IMR-90 (cell line): ENCODE measurements around the gene SERPINI1. TPM values are rescaled to one million over a fixed set of nuclear protein-coding genes. Genes with fewer than 3 reads are reported as not detected.

ENCODE experiments used
- ATAC-seq: fragments of 200-7000 bp; cut with Tn5 transposase; 2 replicates; pipeline ENCODE4 v1.9.1; 2020; ENCODE audit warnings: low read depth, mild to moderate bottlenecking, moderate library complexity
- BruUV-seq: library from RNA; stranded (reverse); fragments of 400-500 nt; replicated peaks from 2 replicates; lab custom pipeline; 2021; lab: Mats Ljungman, UMichigan
- CTCF ChIA-PET: fragments of 300-600 bp; formaldehyde crosslinking; extraction: SDS; loops from one replicate; lab custom pipeline; 2021; ENCODE audit warnings: antibody characterized with exemption; lab: Yijun Ruan, JAX
- POLR2A ChIA-PET: fragments of 300-600 bp; sonication (Branson Sonifier 250); formaldehyde crosslinking; loops from one replicate; lab custom pipeline; 2022; ENCODE audit warnings: antibody characterized with exemption; ENCODE audit not compliant: unreplicated experiment; lab: Charles Lee
- DNase-seq: peaks from one replicate; pipeline ENCODE4 v3.0.0; 2013
- H2AFZ ChIP-seq: replicated peaks from 2 replicates; pipeline ENCODE3; 2013; ENCODE audit warnings: low read length, mild to moderate bottlenecking; ENCODE audit not compliant: poor library complexity
- H2AK5ac ChIP-seq: 2 replicates; pipeline ENCODE4 v1.6.1; 2013; ENCODE audit warnings: low read depth, low read length, inconsistent platforms
- H2AK9ac ChIP-seq: replicated peaks from 2 replicates; pipeline ENCODE3; 2013; ENCODE audit warnings: mild to moderate bottlenecking, low read depth, low read length, moderate library complexity; ENCODE audit not compliant: poor library complexity
- H2BK120ac ChIP-seq: 2 replicates; pipeline ENCODE4 v1.6.1; 2013; ENCODE audit warnings: low read depth, low read length, inconsistent platforms
- H2BK15ac ChIP-seq: 3 replicates; pipeline ENCODE4 v1.6.1; 2013; ENCODE audit warnings: low read depth, low read length, inconsistent platforms
- H2BK20ac ChIP-seq: 2 replicates; pipeline ENCODE4 v1.6.1; 2013; ENCODE audit warnings: low read depth, mild to moderate bottlenecking, inconsistent platforms, low read length, moderate library complexity
- H2BK5ac ChIP-seq: 2 replicates; pipeline ENCODE4 v1.6.1; 2013; ENCODE audit warnings: mild to moderate bottlenecking, low read depth, low read length, inconsistent platforms; ENCODE audit not compliant: poor library complexity, severe bottlenecking
- H3K14ac ChIP-seq: replicated peaks from 2 replicates; pipeline ENCODE4 v1.6.1; 2013; ENCODE audit warnings: low read depth, low read length, inconsistent platforms
- H3K18ac ChIP-seq: 2 replicates; pipeline ENCODE4 v1.6.1; 2013; ENCODE audit warnings: low read depth, low read length, control low read depth
- H3K23ac ChIP-seq: 2 replicates; pipeline ENCODE4 v1.6.1; 2013; ENCODE audit warnings: low read depth, low read length, inconsistent platforms
- H3K27ac ChIP-seq: 2 replicates; pipeline ENCODE4 v1.5.1; 2013; ENCODE audit warnings: mild to moderate bottlenecking, control low read depth, low read length; ENCODE audit not compliant: insufficient read depth
- H3K27me3 ChIP-seq: 2 replicates; pipeline ENCODE4 v1.6.1; 2013; ENCODE audit warnings: low read length; ENCODE audit not compliant: control insufficient read depth, insufficient read depth
- H3K36me3 ChIP-seq: 2 replicates; pipeline ENCODE4 v1.6.1; 2013; ENCODE audit warnings: low read length, mixed read lengths; ENCODE audit not compliant: control insufficient read depth, insufficient read depth
- H3K4ac ChIP-seq: 2 replicates; pipeline ENCODE4 v1.6.1; 2013; ENCODE audit warnings: low read depth, low read length, inconsistent platforms
- H3K4me1 ChIP-seq: 2 replicates; pipeline ENCODE4 v1.6.1; 2013; ENCODE audit warnings: low read length, mixed read lengths; ENCODE audit not compliant: control insufficient read depth, insufficient read depth
- H3K4me2 ChIP-seq: 2 replicates; pipeline ENCODE4 v1.6.1; 2013; ENCODE audit warnings: low read depth, mild to moderate bottlenecking, control low read depth, low read length, moderate library complexity
- H3K4me3 ChIP-seq: 2 replicates; pipeline ENCODE4 v1.5.1; 2013; ENCODE audit warnings: low read depth, mild to moderate bottlenecking, control low read depth, low read length, moderate library complexity; ENCODE audit not compliant: insufficient read depth
- H3K56ac ChIP-seq: 2 replicates; pipeline ENCODE4 v1.6.1; 2013; ENCODE audit warnings: low read length, inconsistent platforms; ENCODE audit not compliant: insufficient read depth; ENCODE audit errors: extremely low read depth
- H3K79me1 ChIP-seq, 2 experiments: 2 replicates each; pipeline ENCODE4 v1.6.1; 2013; ENCODE audit warnings: low read length in 2 of 2, inconsistent platforms in 1 of 2, low read depth in 1 of 2
- H3K9ac ChIP-seq: 2 replicates; pipeline ENCODE4 v1.6.1; 2013; ENCODE audit warnings: low read depth, low read length, control low read depth
- H3K9me1 ChIP-seq: 2 replicates; pipeline ENCODE4 v1.6.1; 2013; ENCODE audit warnings: low read length, inconsistent platforms; ENCODE audit not compliant: insufficient read depth
- H3K9me3 ChIP-seq: 2 replicates; pipeline ENCODE4 v1.6.1; 2013; ENCODE audit warnings: low read length; ENCODE audit not compliant: control insufficient read depth, insufficient read depth
- H4K20me1 ChIP-seq: 2 replicates; pipeline ENCODE4 v1.6.1; 2013; ENCODE audit warnings: low read length, inconsistent platforms; ENCODE audit not compliant: insufficient read depth
- H4K5ac ChIP-seq: 2 replicates; pipeline ENCODE4 v1.6.1; 2013; ENCODE audit warnings: mild to moderate bottlenecking, low read depth, low read length, control low read depth
- H4K8ac ChIP-seq, 2 experiments: 2 replicates each; pipeline ENCODE4 v1.6.1; 2013; ENCODE audit warnings: low read depth in 2 of 2, low read length in 2 of 2, control low read depth in 1 of 2, inconsistent platforms in 1 of 2
- H4K91ac ChIP-seq: 2 replicates; pipeline ENCODE4 v1.6.1; 2013; ENCODE audit warnings: low read depth, low read length, inconsistent platforms; ENCODE audit not compliant: insufficient read depth
- BHLHE40 ChIP-seq: fragments of 150-350 bp; IDR thresholded peaks from 2 replicates; pipeline ENCODE4 v1.6.1; 2016; ENCODE audit warnings: mild to moderate bottlenecking, low read depth, low read length
- CEBPB ChIP-seq: IDR thresholded peaks from 2 replicates; pipeline ENCODE4 v1.6.1; 2012; ENCODE audit warnings: low read depth, low read length, improper control_type of control experiment
- CHD1 ChIP-seq: IDR thresholded peaks from 2 replicates; pipeline ENCODE4 v1.6.1; 2012; ENCODE audit warnings: low read depth, low read length, improper control_type of control experiment
- CTCF ChIP-seq: conservative IDR thresholded peaks from 2 replicates; pipeline ENCODE4 v1.5.1; 2012; ENCODE audit warnings: mild to moderate bottlenecking, low read depth, low read length, improper control_type of control experiment
- FOS ChIP-seq: fragments of 150-350 bp; IDR thresholded peaks from 2 replicates; pipeline ENCODE4 v1.6.1; 2016; ENCODE audit warnings: low read depth, low read length
- MAFK ChIP-seq: IDR thresholded peaks from 2 replicates; pipeline ENCODE4 v1.6.1; 2012; ENCODE audit warnings: low read depth, low read length, improper control_type of control experiment
- MAZ ChIP-seq: IDR thresholded peaks from 2 replicates; pipeline ENCODE4 v1.6.1; 2012; ENCODE audit warnings: low read depth, mild to moderate bottlenecking, low read length, improper control_type of control experiment, moderate library complexity, borderline replicate concordance
- MXI1 ChIP-seq: IDR thresholded peaks from 2 replicates; pipeline ENCODE4 v1.6.1; 2012; ENCODE audit warnings: low read depth, mild to moderate bottlenecking, low read length, moderate library complexity, borderline replicate concordance
- NFE2L2 ChIP-seq: fragments of 150-350 bp; IDR thresholded peaks from 2 replicates; pipeline ENCODE4 v1.6.1; 2016; ENCODE audit warnings: low read depth, mild to moderate bottlenecking, low read length
- POLR2A ChIP-seq: IDR thresholded peaks from 2 replicates; pipeline ENCODE4 v1.6.1; 2012; ENCODE audit warnings: mild to moderate bottlenecking, low read depth, low read length
- RAD21 ChIP-seq: IDR thresholded peaks from 2 replicates; pipeline ENCODE4 v1.6.1; 2012; ENCODE audit warnings: low read length, improper control_type of control experiment
- RCOR1 ChIP-seq: IDR thresholded peaks from 2 replicates; pipeline ENCODE4 v1.6.1; 2012; ENCODE audit warnings: mild to moderate bottlenecking, low read length, improper control_type of control experiment; ENCODE audit not compliant: insufficient replicate concordance
- RFX5 ChIP-seq: IDR thresholded peaks from 2 replicates; pipeline ENCODE4 v1.8.0; 2012; ENCODE audit warnings: low read depth, mild to moderate bottlenecking, low read length, moderate library complexity
- SMC3 ChIP-seq: fragments of 150-350 bp; IDR thresholded peaks from 2 replicates; pipeline ENCODE4 v1.6.1; 2016; ENCODE audit warnings: low read depth, mild to moderate bottlenecking, antibody characterized with exemption, low read length, moderate library complexity
- WGBS, 2 experiments: methylation state at CpG; one replicate each; pipeline versions ENCODE4 v1.1.5 to v1.1.7; 2013; ENCODE audit warnings: missing lambda C conversion rate in 2 of 2; ENCODE audit not compliant: insufficient read length in 1 of 2; ENCODE audit errors: extremely low coverage in 2 of 2; 5-methylcytosine and 5-hydroxymethylcytosine counted together
- dilution Hi-C: fragments of 300-500 bp; cut with HindIII; formaldehyde crosslinking; loops from one replicate; pipeline ENCODE4 v1.14.3; 2018; ENCODE audit warnings: low sequenced_read_pairs; ENCODE audit not compliant: unreplicated experiment
- in situ Hi-C: fragments of 300-500 bp; cut with MboI; formaldehyde crosslinking; loops from 3 replicates; pipeline ENCODE4 v1.14.3; 2019; ENCODE audit warnings: low sequenced_read_pairs, inconsistent platforms, mixed read lengths
- intact Hi-C: fragments of 100-400 bp; cut with micrococcal nuclease; formaldehyde crosslinking; loops from 2 replicates; pipeline ENCODE4 v1.10.0; 2022
- polyA plus RNA-seq, 3 experiments: library from polyadenylated mRNA; depleted of rRNA; stranded (reverse); fragments of >200 nt; gene quantifications; 2 replicates each; pipeline ENCODE4 v1.2.3, GENCODE V29; 2012; ENCODE audit warnings: low replicate concordance in 1 of 3
- total RNA-seq: library from RNA; depleted of rRNA; stranded (reverse); fragments of >200 nt; gene quantifications from 2 replicates; pipeline ENCODE4 v1.2.3, GENCODE V29; 2012
- TF ChIP-seq, protein P1 (sequence below): fragments of 150-350 bp; IDR thresholded peaks from 2 replicates; pipeline ENCODE4 v1.6.1; 2016; ENCODE audit warnings: low read depth, mild to moderate bottlenecking, low read length, moderate library complexity, borderline replicate concordance
- TF ChIP-seq, protein P2 (sequence below): fragments of 150-350 bp; IDR thresholded peaks from 2 replicates; pipeline ENCODE4 v1.6.1; 2017; ENCODE audit warnings: mild to moderate bottlenecking, antibody characterized with exemption, low read length, low read depth

The SERPINI1 gene
- total and polyA plus RNA-seq, 2 of the 4 experiments (the other 2 are of a cell fraction) = 0.36 to 1.3 TPM

DNA sequence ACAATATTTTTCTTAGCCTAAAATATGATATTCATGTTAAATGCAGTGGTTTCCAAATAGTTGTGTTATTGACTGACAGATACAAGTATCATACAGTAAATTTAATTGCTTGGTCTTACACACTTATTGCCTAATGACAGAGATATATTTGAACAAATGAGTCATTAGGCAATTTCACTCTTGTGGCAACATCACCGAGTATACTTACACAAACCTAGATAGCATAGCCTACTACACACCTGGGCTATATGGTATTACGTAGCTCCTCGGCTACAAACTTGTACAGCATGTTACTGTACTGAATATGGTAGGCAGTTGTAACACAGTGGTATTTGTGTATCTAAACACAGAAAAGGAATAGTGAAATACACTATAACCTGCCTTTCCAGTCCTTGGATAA is 50.3 kb downstream of the SERPINI1 start:
- in situ Hi-C loops (no loop called here), intact Hi-C loops (no loop called here), dilution Hi-C loops (no loop called here)
- Histone ChIP-seq H3K4me1 (no peaks in the 10 kb centered on the region), H4K20me1 (no peaks in the 10 kb centered on the region), H2AFZ (no peak overlapping the region), H3K36me3 (no peaks in the 10 kb centered on the region), H2BK20ac (no peak overlapping the region), H2AK5ac (no peak overlapping the region), H3K14ac (no peak overlapping the region), H2BK15ac (no peak overlapping the region), H3K23ac (no peak overlapping the region), H3K27ac (no peak overlapping the region), H3K27me3 (no peaks in the 10 kb centered on the region), H4K5ac (no peak overlapping the region), H4K8ac (no peak overlapping the region), H3K79me1 (no peaks in the 10 kb centered on the region), H2BK120ac (no peak overlapping the region), H4K91ac (no peak overlapping the region), H2BK5ac (no peak overlapping the region), H3K9me3 (no peaks in the 10 kb centered on the region), H3K9me1 (no peaks in the 10 kb centered on the region), H3K4ac (no peak overlapping the region), H3K4me2 (no peak overlapping the region), H3K56ac (no peak overlapping the region), H3K4me3 (no peak overlapping the region), H3K9ac (no peak overlapping the region), H2AK9ac (no peak overlapping the region), H3K18ac (no peak overlapping the region)
- CTCF ChIA-PET = no interaction called here
- no CpG with 5 or more reads among the region's 3 CpGs for WGBS, 2 experiments
- POLR2A ChIA-PET = no interaction called here
- TF ChIP-seq BHLHE40 = no peak
- TF ChIP-seq CHD1 = no peak
- TF ChIP-seq MAFK = no peak
- TF ChIP-seq, protein P1, sequence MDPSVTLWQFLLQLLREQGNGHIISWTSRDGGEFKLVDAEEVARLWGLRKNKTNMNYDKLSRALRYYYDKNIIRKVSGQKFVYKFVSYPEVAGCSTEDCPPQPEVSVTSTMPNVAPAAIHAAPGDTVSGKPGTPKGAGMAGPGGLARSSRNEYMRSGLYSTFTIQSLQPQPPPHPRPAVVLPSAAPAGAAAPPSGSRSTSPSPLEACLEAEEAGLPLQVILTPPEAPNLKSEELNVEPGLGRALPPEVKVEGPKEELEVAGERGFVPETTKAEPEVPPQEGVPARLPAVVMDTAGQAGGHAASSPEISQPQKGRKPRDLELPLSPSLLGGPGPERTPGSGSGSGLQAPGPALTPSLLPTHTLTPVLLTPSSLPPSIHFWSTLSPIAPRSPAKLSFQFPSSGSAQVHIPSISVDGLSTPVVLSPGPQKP = no peak
- TF ChIP-seq, protein P2, sequence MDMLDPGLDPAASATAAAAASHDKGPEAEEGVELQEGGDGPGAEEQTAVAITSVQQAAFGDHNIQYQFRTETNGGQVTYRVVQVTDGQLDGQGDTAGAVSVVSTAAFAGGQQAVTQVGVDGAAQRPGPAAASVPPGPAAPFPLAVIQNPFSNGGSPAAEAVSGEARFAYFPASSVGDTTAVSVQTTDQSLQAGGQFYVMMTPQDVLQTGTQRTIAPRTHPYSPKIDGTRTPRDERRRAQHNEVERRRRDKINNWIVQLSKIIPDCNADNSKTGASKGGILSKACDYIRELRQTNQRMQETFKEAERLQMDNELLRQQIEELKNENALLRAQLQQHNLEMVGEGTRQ = no peak
- TF ChIP-seq MAZ = no peak
- TF ChIP-seq SMC3 = no peak
- TF ChIP-seq RFX5 = no peak
- no peak for TF ChIP-seq CTCF
- TF ChIP-seq RCOR1 = no peak
- no peak for TF ChIP-seq POLR2A
- no peak for TF ChIP-seq CEBPB
- no peak for TF ChIP-seq FOS
- no peak for TF ChIP-seq NFE2L2
- no peak for TF ChIP-seq RAD21
- no peak for TF ChIP-seq MXI1
- DNase-seq = no peak
- no peak for ATAC-seq
- no TSS peak for BruUV-seq
